GM20000 (cell line): Measurements from ENCODE around the gene CRLF1.

ENCODE experiments used
- DNase-seq: peaks from one replicate; pipeline ENCODE4 v3.0.0; 2012; ENCODE audit warnings: low spot score
- CTCF ChIP-seq: IDR thresholded peaks from 2 replicates; pipeline ENCODE4 v1.5.1; 2012; ENCODE audit warnings: mild to moderate bottlenecking, control low read depth; ENCODE audit errors: extremely low read depth, missing control alignments

The CRLF1 gene

GRCh38 chr19:18611327-18612050 is 4.9 kb upstream of the CRLF1 start:
- no peak for TF ChIP-seq CTCF
- peak; percentile 55 for DNase-seq

- no peak for DNase-seq
- TF ChIP-seq CTCF, result no peak
These were observed 4.1 kb upstream of the CRLF1 start for GRCh38 chr19:18610556-18611326.

- no peak for TF ChIP-seq CTCF
- no peak for DNase-seq
These were observed 3.6 kb upstream of the CRLF1 start for GRCh38 chr19:18610245-18610555.

- no peak for TF ChIP-seq CTCF
- DNase-seq, result no peak
These were observed 3.1 kb upstream of the CRLF1 start for GRCh38 chr19:18609717-18610051.

- no peak for DNase-seq
- no peak for TF ChIP-seq CTCF
These were observed 2.5 kb upstream of the CRLF1 start for GRCh38 chr19:18608805-18609716.

- TF ChIP-seq CTCF, result no peak
- no peak for DNase-seq
These were observed 1.7 kb upstream of the CRLF1 start for GRCh38 chr19:18608102-18608804.
